Suprapubic skin (tissue), 4 donors: ENCODE data around the gene NRG4. TPM values are rescaled to one million over a fixed set of nuclear protein-coding genes. Genes with fewer than 3 reads are reported as not detected.
"Not testable (repeated sequence)": the region's sequence is repeated elsewhere in the genome, so short reads cannot be mapped to it uniquely, and the experiment has no call there.

Experiments used
- DNase-seq, 2 donors: peaks; one replicate each; pipeline ENCODE4 v3.0.0-alpha.2; 2019; ENCODE audit warnings: low spot score in 2 of 2
- H3K27ac ChIP-seq: fragments of 200-600 bp; sonication (generic); one replicate; pipeline ENCODE4 v1.5.1; 2019
- H3K27me3 ChIP-seq: fragments of 200-600 bp; sonication (generic); one replicate; pipeline ENCODE4 v1.5.1; 2019
- H3K36me3 ChIP-seq: fragments of 200-600 bp; sonication (generic); one replicate; pipeline ENCODE4 v1.5.1; 2019
- H3K4me1 ChIP-seq: fragments of 200-600 bp; sonication (generic); one replicate; pipeline ENCODE4 v1.5.1; 2019
- H3K4me3 ChIP-seq: fragments of 200-600 bp; sonication (generic); one replicate; pipeline ENCODE4 v1.5.1; 2019; ENCODE audit warnings: mild to moderate bottlenecking
- H3K9me3 ChIP-seq: fragments of 200-600 bp; sonication (generic); one replicate; pipeline ENCODE4 v1.5.1; 2019
- EP300 ChIP-seq: sonication (generic); formaldehyde crosslinking; IDR thresholded peaks from one replicate; pipeline ENCODE4 v1.6.1; 2017; ENCODE audit warnings: antibody characterized with exemption
- POLR2A ChIP-seq, 2 donors: fragments of 450-650 bp; IDR thresholded peaks; one replicate each; pipeline ENCODE4 v1.6.1; 2017; ENCODE audit warnings: antibody characterized with exemption in 2 of 2, mild to moderate bottlenecking in 2 of 2, moderate library complexity in 2 of 2
- POLR2AphosphoS5 ChIP-seq, 3 donors: sonication (generic); formaldehyde crosslinking; IDR thresholded peaks; one replicate each; pipeline ENCODE4 v1.6.1; 2017; ENCODE audit warnings: antibody characterized with exemption in 3 of 3
- WGBS: methylation state at CpG from one replicate; pipeline ENCODE4 v1.1.5; 2018; 5-methylcytosine and 5-hydroxymethylcytosine counted together
- total RNA-seq, 4 donors: library from RNA; depleted of rRNA; stranded (reverse); fragments of >200 nt; gene quantifications; one replicate each; pipeline ENCODE4 v1.1.0, GENCODE V29; 2016
- TF ChIP-seq, protein P1 (sequence below), 2 donors: fragments of 200-600 bp in 1 of 2; fragments of 450-650 bp in 1 of 2; sonication (generic) in 1 of 2; IDR thresholded peaks; one replicate each; pipeline ENCODE4 v1.5.1; 2016 to 2019; ENCODE audit warnings: antibody characterized with exemption in 2 of 2, mild to moderate bottlenecking in 1 of 2, moderate library complexity in 1 of 2

The NRG4 gene
- total RNA-seq, 4 donors from 2014 or later, result 0.17 to 4.6 (median 2.9) TPM

DNA sequence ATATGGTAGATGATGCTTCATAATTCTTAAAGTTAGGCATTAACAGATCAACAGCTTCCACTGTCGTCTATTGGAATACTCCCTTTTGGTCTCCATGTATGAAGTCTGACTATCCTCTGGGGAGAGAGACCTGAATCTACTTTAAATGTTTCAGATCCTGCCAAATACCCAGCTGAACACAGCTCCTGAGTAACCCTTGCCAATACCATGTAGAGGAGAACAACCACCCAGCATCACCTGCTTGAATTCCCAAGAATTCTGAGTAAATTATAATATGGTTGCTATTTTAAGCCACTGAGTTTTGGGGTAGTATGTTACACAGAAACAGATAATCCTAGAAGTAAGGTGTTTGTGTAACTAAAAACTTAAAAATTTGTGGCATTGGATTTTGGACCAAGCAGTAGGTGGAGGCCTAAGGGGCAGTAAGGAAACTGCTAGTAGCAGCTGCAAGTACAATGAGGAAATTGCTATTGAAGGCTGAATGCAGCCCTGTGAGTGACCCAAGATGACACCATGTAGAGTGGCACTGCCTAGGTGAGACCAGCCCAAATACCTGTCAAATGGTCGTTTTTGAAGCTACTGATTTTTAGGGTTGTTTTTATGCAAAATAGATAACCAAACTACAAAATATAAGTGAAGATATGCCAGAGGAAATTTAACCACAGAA is 30.9 kb downstream of the NRG4 start:
- Histone ChIP-seq H3K27ac (no peak overlapping the region), H3K36me3 (no peaks in the 10 kb centered on the region), H3K4me1 (no peaks in the 10 kb centered on the region), H3K27me3 (peaks cover 7% of the 10 kb centered on the region), H3K9me3 (no peaks in the 10 kb centered on the region), H3K4me3 (no peak overlapping the region)
- no peak for TF ChIP-seq POLR2A (IDR thresholded peaks at IDR 0.05)
- TF ChIP-seq POLR2AphosphoS5 (IDR thresholded peaks at IDR 0.05), result no peak
- no peak for TF ChIP-seq EP300
- TF ChIP-seq, protein P1, sequence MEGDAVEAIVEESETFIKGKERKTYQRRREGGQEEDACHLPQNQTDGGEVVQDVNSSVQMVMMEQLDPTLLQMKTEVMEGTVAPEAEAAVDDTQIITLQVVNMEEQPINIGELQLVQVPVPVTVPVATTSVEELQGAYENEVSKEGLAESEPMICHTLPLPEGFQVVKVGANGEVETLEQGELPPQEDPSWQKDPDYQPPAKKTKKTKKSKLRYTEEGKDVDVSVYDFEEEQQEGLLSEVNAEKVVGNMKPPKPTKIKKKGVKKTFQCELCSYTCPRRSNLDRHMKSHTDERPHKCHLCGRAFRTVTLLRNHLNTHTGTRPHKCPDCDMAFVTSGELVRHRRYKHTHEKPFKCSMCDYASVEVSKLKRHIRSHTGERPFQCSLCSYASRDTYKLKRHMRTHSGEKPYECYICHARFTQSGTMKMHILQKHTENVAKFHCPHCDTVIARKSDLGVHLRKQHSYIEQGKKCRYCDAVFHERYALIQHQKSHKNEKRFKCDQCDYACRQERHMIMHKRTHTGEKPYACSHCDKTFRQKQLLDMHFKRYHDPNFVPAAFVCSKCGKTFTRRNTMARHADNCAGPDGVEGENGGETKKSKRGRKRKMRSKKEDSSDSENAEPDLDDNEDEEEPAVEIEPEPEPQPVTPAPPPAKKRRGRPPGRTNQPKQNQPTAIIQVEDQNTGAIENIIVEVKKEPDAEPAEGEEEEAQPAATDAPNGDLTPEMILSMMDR (IDR thresholded peaks at IDR 0.05), result no peak
- no peak for DNase-seq
- WGBS, result 72% methylated on average over 2 of the region's 2 CpGs

DNA sequence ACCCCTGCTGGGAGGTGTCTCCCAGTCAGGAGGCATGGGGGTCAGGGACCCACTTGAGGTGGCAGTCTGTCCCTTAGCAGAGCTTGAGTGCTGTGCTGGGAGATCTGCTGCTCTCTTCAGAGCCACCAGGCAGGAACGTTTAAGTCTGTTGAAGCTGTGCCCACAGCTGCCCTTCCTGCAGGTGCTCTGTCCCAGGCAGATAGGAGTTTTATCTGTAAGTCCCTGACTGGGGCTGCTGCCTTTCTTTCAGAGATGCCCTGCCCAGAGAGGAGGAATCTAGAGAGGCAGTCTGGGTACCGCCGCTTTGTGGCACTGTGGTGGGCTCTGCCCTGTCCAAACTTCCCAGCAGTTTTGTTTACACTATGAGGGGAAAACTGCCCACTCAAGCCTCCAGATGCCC is 35.5 kb downstream of the NRG4 start:
- DNase-seq, result not testable (repeated sequence)
- WGBS, result 80% methylated on average over 1 of the region's 3 CpGs

DNA sequence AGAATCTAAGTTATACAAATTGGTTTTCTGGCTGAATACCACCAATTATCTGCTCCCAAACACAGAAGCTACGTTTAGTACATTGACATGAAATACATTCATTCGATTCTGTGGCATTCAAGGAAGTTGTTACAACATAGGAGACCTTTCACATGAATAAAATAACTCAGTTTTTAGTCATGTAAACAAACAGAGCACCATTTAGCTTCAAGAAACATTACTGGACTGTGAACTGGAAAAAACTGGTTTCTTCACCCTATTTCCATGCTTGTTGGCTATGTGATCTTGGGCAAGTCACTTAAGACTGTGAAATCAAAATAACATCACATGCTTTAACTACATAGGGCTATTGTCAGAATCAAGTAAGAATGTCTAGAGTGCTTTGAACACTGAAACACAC is 46.2 kb downstream of the NRG4 start:
- H3K36me3 ChIP-seq, result no peaks in the 10 kb centered on the region
- H3K27ac ChIP-seq, result no peak overlapping the region
- no peaks in the 10 kb centered on the region for H3K4me1 ChIP-seq
- WGBS, result 51% methylated on average over 2 of the region's 2 CpGs
- H3K27me3 ChIP-seq, result no peaks in the 10 kb centered on the region
- H3K9me3 ChIP-seq, result no peaks in the 10 kb centered on the region
- no peak for DNase-seq
- TF ChIP-seq EP300 (no peak), POLR2A (IDR thresholded peaks at IDR 0.05) (no peak), POLR2AphosphoS5 (IDR thresholded peaks at IDR 0.05) (no peak)
- TF ChIP-seq, protein P1 (IDR thresholded peaks at IDR 0.05), result no peak
- no peak overlapping the region for H3K4me3 ChIP-seq

More for the DNA sequence above, 35.5 kb downstream of the NRG4 start:
- H3K27ac ChIP-seq, H3K36me3 ChIP-seq, H3K4me3 ChIP-seq, H3K9me3 ChIP-seq, H3K4me1 ChIP-seq, H3K27me3 ChIP-seq: not testable (repeated sequence)

DNA sequence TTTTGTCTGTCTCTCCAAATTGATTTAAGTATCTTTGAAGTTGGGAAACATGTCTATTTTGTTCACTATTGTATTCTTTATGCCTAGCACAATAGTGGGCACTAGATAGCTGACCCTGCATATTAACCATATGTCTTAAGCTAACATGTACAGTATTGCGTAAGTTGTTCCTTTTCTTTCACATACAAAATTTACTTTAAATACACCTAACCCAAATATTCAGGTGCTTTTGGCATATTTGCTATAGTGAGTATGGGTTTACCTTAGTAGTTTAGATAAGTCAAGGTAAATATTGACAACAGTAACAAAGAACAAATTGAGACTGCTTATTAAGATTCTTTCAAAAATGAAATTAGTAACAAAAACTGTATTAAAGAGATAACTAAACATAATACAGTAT is 50.9 kb downstream of the NRG4 start:
- no peak for TF ChIP-seq POLR2A (IDR thresholded peaks at IDR 0.05)
- TF ChIP-seq EP300, result no peak
- TF ChIP-seq, protein P1 (IDR thresholded peaks at IDR 0.05), result no peak
- no peak for TF ChIP-seq POLR2AphosphoS5 (IDR thresholded peaks at IDR 0.05)
- Histone ChIP-seq H3K27ac (no peak overlapping the region), H3K9me3 (no peaks in the 10 kb centered on the region), H3K36me3 (no peaks in the 10 kb centered on the region), H3K27me3 (no peaks in the 10 kb centered on the region), H3K4me1 (no peaks in the 10 kb centered on the region), H3K4me3 (no peak overlapping the region)
- 97% methylated on average over 1 of the region's 1 CpG for WGBS
- DNase-seq, result no peak

DNA sequence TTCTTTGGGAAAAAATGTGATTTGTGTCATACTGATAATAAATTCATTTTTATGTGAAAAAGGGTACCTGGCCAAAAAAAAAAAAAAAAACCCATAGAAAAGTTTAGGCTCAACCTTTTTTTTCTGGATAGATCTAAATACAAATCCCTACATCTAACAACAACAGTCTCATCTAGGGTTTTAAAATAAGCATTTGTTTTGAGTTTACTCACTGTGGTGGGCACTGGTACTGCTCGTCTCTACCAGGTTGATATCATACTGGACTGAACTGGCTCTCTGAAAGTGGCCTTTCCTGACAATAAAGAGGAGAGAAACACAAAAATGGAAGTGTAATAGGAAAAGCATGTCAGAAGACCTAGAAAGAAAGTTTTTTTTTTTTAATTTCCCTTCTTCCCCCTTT is 56.5 kb downstream of the NRG4 start:
- no peak overlapping the region for H3K27ac ChIP-seq
- no peak overlapping the region for H3K4me3 ChIP-seq
- TF ChIP-seq POLR2AphosphoS5 (IDR thresholded peaks at IDR 0.05) (no peak), EP300 (no peak), POLR2A (IDR thresholded peaks at IDR 0.05) (no peak)
- TF ChIP-seq, protein P1 (IDR thresholded peaks at IDR 0.05), result no peak
- H3K9me3 ChIP-seq, result no peaks in the 10 kb centered on the region
- H3K4me1 ChIP-seq, result no peaks in the 10 kb centered on the region
- H3K27me3 ChIP-seq, result no peaks in the 10 kb centered on the region
- H3K36me3 ChIP-seq, result no peaks in the 10 kb centered on the region
- 76% methylated on average over 1 of the region's 1 CpG for WGBS
- no peak for DNase-seq

DNA sequence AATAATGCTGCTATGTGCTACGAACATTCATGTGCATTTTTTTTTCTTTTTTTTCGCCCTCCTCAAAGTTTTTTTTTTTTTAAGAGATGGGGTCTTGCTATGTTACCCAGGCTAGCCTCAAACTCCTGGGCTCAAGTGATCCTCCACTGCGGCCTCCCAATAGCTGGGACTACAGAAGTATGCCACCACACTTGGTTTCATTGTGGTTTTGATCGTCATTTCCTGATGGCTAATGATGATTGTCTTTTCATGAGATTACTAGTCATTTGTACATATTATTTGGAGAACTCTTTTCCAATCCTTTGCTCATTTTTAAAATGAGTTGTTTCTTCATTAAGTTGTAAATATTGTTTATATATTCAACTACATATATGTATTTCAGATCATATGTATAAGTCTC is 59.7 kb downstream of the NRG4 start:
- no peaks in the 10 kb centered on the region for H3K9me3 ChIP-seq
- no peak for DNase-seq
- 87% methylated on average over 4 of the region's 4 CpGs for WGBS
- TF ChIP-seq, protein P1 (IDR thresholded peaks at IDR 0.05), result no peak
- TF ChIP-seq POLR2A (IDR thresholded peaks at IDR 0.05), result no peak
- TF ChIP-seq EP300, result no peak
- no peak for TF ChIP-seq POLR2AphosphoS5 (IDR thresholded peaks at IDR 0.05)
- peaks cover 2% of the 10 kb centered on the region for H3K4me1 ChIP-seq
- no peaks in the 10 kb centered on the region for H3K36me3 ChIP-seq
- no peak overlapping the region for H3K4me3 ChIP-seq
- no peak overlapping the region for H3K27ac ChIP-seq
- no peaks in the 10 kb centered on the region for H3K27me3 ChIP-seq
